Measurements from ENCODE around the gene LRMDA. TPM values are rescaled to one million over a fixed set of nuclear protein-coding genes. Genes with fewer than 3 reads are reported as not detected.

LRMDA gene
- total RNA-seq, 1 donor from 2014 or later = 0.96 TPM

DNA sequence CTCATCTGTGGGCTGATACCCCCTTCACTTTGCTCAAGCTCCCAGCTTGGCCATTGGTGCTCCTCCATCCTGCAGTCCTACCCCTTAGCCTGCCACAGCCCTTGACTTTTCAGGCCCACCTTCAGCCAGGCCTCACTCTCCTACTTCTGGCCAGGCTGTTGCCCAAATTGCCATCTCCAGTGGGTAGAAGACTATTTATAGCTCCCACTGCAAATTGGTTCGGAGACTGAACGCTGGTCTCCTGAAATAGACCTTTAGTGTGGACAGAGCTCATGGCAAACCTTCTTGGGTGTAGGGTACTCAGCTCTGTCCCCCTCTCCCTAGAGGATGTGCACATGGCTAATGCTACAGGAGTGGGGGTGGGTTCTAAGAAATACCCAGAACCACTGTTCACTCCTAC, 697.8 kb downstream of the LRMDA start:
- intact Hi-C loops (cut with DNase I) = no loop called here

DNA sequence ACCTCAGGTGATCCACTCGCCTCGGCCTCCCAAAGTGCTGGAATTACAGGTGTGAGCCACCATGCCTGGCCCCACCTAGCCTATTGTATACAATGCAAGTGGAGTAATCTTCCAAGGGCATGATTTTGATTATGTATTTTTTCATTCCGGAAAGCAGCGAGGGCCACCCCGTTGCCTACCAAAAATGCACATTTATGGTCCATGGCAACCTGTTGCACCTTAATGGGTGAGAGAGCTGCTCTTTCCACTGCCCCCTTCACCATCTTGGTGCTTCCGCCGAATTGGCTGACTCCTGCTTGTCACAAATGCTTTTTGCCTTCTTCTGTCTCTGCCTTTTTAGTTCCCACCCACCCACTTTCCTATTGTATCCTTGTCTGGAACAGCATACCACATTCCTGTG, 699.5 kb downstream of the LRMDA start:
- intact Hi-C loops (cut with DNase I) = no loop called here
- Histone ChIP-seq H3K4me1 (no peaks in the 10 kb centered on the region), H3K9me3 (no peaks in the 10 kb centered on the region), H3K27me3 (no peaks in the 10 kb centered on the region), H3K4me3 (no peak overlapping the region), H3K27ac (no peak overlapping the region), H3K36me3 (no peaks in the 10 kb centered on the region)
- DNase-seq (ENCODE audit: low spot score in 2 of 2) = no peak
- TF ChIP-seq, protein P1, sequence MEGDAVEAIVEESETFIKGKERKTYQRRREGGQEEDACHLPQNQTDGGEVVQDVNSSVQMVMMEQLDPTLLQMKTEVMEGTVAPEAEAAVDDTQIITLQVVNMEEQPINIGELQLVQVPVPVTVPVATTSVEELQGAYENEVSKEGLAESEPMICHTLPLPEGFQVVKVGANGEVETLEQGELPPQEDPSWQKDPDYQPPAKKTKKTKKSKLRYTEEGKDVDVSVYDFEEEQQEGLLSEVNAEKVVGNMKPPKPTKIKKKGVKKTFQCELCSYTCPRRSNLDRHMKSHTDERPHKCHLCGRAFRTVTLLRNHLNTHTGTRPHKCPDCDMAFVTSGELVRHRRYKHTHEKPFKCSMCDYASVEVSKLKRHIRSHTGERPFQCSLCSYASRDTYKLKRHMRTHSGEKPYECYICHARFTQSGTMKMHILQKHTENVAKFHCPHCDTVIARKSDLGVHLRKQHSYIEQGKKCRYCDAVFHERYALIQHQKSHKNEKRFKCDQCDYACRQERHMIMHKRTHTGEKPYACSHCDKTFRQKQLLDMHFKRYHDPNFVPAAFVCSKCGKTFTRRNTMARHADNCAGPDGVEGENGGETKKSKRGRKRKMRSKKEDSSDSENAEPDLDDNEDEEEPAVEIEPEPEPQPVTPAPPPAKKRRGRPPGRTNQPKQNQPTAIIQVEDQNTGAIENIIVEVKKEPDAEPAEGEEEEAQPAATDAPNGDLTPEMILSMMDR (IDR thresholded peaks at IDR 0.05) = no peak

More for the DNA sequence above, 697.8 kb downstream of the LRMDA start:
- no peak for DNase-seq (ENCODE audit: low spot score in 2 of 2)
- Histone ChIP-seq H3K27me3 (no peaks in the 10 kb centered on the region), H3K4me1 (no peaks in the 10 kb centered on the region), H3K36me3 (no peaks in the 10 kb centered on the region), H3K27ac (no peak overlapping the region), H3K4me3 (no peak overlapping the region), H3K9me3 (no peaks in the 10 kb centered on the region)
- TF ChIP-seq, protein P1 (IDR thresholded peaks at IDR 0.05) = no peak

DNA sequence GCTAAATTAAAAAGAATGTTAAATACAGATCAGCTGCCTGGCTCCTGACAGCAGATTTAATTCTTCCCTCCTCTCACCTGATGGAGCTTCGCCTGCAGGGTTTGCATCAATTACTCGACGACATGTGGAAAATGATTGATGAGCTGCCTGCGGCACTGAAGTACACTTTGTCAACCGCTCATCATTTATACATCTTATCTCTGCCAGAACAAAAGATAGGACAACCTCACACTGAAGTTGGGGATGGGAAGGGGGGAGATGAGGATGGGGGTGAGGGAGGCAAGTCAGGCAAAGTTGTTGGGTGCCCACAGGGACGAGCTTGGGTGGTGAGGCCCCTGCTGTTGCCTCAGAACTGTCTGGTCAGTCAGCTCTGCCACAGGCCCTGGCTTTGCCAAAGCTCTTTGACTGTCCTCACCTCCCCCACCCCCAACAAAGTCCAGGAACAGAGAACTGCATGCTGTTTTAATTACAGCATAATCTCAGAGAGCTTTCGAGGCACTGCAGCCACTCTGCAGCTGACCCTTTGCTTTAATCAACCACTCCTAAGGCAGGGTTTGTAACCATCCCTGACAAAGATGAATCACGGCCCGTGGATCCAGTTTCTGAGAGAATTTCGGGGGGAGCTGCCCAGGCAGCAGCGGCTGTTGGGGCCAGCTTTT, 702.3 kb downstream of the LRMDA start:
- H3K36me3 ChIP-seq = no peaks in the 10 kb centered on the region
- intact Hi-C loops (cut with DNase I) = no loop called here
- no peak overlapping the region for H3K27ac ChIP-seq
- H3K27me3 ChIP-seq = no peaks in the 10 kb centered on the region
- TF ChIP-seq, protein P1 (IDR thresholded peaks at IDR 0.05) = no peak
- no peaks in the 10 kb centered on the region for H3K4me1 ChIP-seq
- no peak overlapping the region for H3K4me3 ChIP-seq
- no peaks in the 10 kb centered on the region for H3K9me3 ChIP-seq
- no peak for DNase-seq (ENCODE audit: low spot score in 2 of 2)

DNA sequence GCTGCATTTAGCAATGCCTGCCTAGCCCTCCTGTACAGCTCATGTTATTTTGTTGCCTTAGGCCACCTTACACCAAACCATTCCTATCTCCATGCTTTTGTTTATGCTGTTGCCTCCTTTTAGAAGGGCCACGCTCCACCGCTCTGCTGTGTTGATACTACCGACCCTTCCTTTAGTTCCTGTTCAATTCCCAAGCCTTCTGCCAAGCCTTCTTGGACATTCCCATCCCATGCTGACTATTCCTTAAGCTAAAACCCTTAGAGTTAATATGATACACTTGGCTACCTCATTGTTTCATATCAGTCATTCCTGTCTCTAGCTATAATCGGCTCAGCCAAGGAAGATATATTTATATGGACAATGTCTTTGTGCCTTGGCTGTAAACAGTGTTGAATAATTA, 705.5 kb downstream of the LRMDA start:
- intact Hi-C loops (cut with DNase I) = no loop called here

DNA sequence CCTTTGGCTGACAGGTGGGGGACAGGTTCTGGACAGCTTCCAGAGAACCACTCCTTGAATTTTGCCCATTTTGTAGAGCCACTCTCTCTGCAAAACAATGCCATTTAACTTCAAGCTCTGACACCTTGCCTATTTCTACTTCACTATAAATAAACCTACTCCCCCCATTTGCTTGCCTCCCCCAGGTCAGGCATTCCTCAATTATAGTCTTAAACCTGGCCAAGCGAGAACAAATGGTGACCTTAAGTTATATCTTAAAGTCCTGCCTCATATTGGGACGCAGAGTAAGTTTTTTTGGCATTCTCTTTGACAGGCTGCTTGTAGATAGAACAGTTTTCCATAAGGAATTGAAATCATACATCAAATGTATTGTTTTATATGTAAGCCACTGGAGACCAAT, 706.9 kb downstream of the LRMDA start:
- no peak for DNase-seq (ENCODE audit: low spot score in 2 of 2)
- Histone ChIP-seq H3K27me3 (no peaks in the 10 kb centered on the region), H3K4me1 (no peaks in the 10 kb centered on the region), H3K4me3 (no peak overlapping the region), H3K9me3 (no peaks in the 10 kb centered on the region), H3K36me3 (no peaks in the 10 kb centered on the region), H3K27ac (no peak overlapping the region)
- TF ChIP-seq, protein P1 (IDR thresholded peaks at IDR 0.05) = no peak
- intact Hi-C loops (cut with DNase I) = no loop called here

More for the DNA sequence above, 705.5 kb downstream of the LRMDA start:
- TF ChIP-seq, protein P1 (IDR thresholded peaks at IDR 0.05) = no peak
- no peak overlapping the region for H3K4me3 ChIP-seq
- H3K27me3 ChIP-seq = no peaks in the 10 kb centered on the region
- H3K36me3 ChIP-seq = no peaks in the 10 kb centered on the region
- no peak for DNase-seq (ENCODE audit: low spot score in 2 of 2)
- no peak overlapping the region for H3K27ac ChIP-seq
- H3K4me1 ChIP-seq = no peaks in the 10 kb centered on the region
- no peaks in the 10 kb centered on the region for H3K9me3 ChIP-seq

DNA sequence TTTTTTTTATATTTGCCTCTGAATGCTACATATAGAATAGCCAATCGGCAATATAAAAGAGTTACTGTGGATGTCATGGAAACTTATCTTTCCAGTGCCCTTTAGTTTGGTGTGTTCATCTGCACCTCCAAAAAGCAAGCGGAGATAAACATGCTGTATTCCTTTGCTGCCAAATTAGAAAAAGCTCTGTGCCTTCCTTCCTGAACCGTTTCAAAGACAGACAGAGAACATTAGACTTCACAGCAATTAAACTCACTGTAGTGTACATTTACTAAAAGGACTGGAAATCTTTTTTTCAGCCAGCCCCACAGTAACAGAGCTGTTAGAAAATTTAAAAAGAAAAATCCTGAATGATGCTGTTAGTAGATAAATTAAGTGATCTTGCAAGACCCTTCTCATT, 707.5 kb downstream of the LRMDA start:
- no peaks in the 10 kb centered on the region for H3K4me1 ChIP-seq
- H3K27ac ChIP-seq = no peak overlapping the region
- TF ChIP-seq, protein P1 (IDR thresholded peaks at IDR 0.05) = no peak
- intact Hi-C loops (cut with DNase I) = no loop called here
- no peak for DNase-seq (ENCODE audit: low spot score in 2 of 2)
- H3K4me3 ChIP-seq = no peak overlapping the region
- H3K27me3 ChIP-seq = no peaks in the 10 kb centered on the region
- H3K9me3 ChIP-seq = no peaks in the 10 kb centered on the region
- no peaks in the 10 kb centered on the region for H3K36me3 ChIP-seq

All from ascending aorta (tissue), 2 donors.